Stimulated activated CD4-positive, alpha-beta T cell treated with anti-CD3 and anti-CD28 coated beads, Interleukin-4, amount 100 ng/mL, for 48 hours (primary cell): ENCODE measurements around the gene BSND.

ENCODE experiments used
- DNase-seq, 2 donors: peaks; one replicate each; pipeline ENCODE4 v3.0.0-alpha.2; 2020; ENCODE audit warnings: low read depth in 2 of 2

BSND gene

GRCh38 chr1:54975356-54976108 lies 23.2 kb upstream of the BSND start:
- no peak for DNase-seq

- no peak for DNase-seq
These were observed 22.0 kb upstream of the BSND start for GRCh38 chr1:54976747-54977146.

- DNase-seq, result no peak
These were observed 21.0 kb upstream of the BSND start for GRCh38 chr1:54977533-54978297.

GRCh38 chr1:54978528-54979326 lies 20.0 kb upstream of the BSND start:
- DNase-seq, result no peak

GRCh38 chr1:54979327-54979891 lies 19.3 kb upstream of the BSND start:
- DNase-seq, result no peak

GRCh38 chr1:54980046-54980527 lies 18.6 kb upstream of the BSND start:
- DNase-seq, result no peak

GRCh38 chr1:54980528-54981241 lies 18.0 kb upstream of the BSND start, which contains the start of gene TMEM61:
Gene TMEM61 (plus strand): TSS chr1:54980628. CDS start chr1:54981066, 438 bp downstream.
- DNase-seq, result no peak

- no peak for DNase-seq
These were observed 17.3 kb upstream of the BSND start for GRCh38 chr1:54981466-54981865.

GRCh38 chr1:54982739-54983138 lies 16.0 kb upstream of the BSND start:
- DNase-seq, result no peak

- no peak for DNase-seq
These were observed 14.4 kb upstream of the BSND start for GRCh38 chr1:54984131-54984842.

- no peak for DNase-seq
These were observed 13.2 kb upstream of the BSND start for GRCh38 chr1:54985556-54985955.

- DNase-seq, result no peak
These were observed 12.7 kb upstream of the BSND start for GRCh38 chr1:54986025-54986424.

- DNase-seq, result no peak
These were observed 12.2 kb upstream of the BSND start for GRCh38 chr1:54986533-54986932.

GRCh38 chr1:54987427-54987826 lies 11.3 kb upstream of the BSND start:
- DNase-seq, result no peak

- no peak for DNase-seq
These were observed 10.6 kb upstream of the BSND start for GRCh38 chr1:54987919-54988705.

GRCh38 chr1:54988975-54989374 lies 9.8 kb upstream of the BSND start:
- DNase-seq, result no peak

GRCh38 chr1:54989473-54989872 lies 9.3 kb upstream of the BSND start:
- DNase-seq, result no peak

- no peak for DNase-seq
These were observed 8.5 kb upstream of the BSND start for GRCh38 chr1:54989968-54990810.

GRCh38 chr1:54990916-54991315 lies 7.8 kb upstream of the BSND start:
- DNase-seq, result no peak
